Measurements from ENCODE around the gene CTNNB1.

The CTNNB1 gene

DNA sequence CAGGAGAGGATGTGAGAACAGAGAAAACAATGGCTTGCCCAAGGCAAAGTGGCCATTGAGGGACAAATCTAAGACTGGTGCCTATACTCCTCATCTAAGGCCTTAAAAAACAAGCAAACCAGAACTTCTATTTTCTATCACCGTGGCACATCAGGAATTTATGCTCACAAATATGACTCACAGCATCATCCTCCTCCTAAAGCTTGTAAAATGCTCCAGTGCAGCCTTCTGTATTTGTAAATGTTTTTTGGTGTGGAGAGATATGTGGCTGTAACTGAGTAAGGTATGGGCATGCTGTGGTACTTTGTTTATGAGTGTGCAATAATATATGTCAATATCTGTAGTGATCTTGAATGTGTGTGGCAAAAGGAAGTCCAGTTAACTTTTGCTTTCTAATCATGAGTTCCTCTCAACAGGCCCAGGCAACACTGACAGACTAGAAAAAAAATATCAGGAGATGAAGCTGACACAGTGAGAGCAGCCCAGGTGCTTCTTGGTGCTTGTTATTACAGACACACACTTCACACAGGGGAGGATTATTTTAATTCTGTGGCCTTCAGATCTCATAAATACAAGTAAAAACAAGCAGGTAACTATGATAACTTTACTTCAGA, 60.3 kb downstream of the CTNNB1 start:
- no peaks in the 10 kb centered on the region for H3K27me3 ChIP-seq (ENCODE audit: insufficient read depth, poor library complexity, severe bottlenecking)
- DNase-seq (ENCODE audit: low spot score) (no peak), ATAC-seq (ENCODE audit: low read depth) (peak; percentile 64; the same call in 2 of the 3 replicates)
- H3K9me3 ChIP-seq (ENCODE audit: severe bottlenecking) = no peaks in the 10 kb centered on the region
- H3K4me3 ChIP-seq (ENCODE audit: severe bottlenecking) = no peak overlapping the region
- no peak overlapping the region for H3K27ac ChIP-seq (ENCODE audit: poor library complexity, severe bottlenecking)
- TF ChIP-seq, protein P1, sequence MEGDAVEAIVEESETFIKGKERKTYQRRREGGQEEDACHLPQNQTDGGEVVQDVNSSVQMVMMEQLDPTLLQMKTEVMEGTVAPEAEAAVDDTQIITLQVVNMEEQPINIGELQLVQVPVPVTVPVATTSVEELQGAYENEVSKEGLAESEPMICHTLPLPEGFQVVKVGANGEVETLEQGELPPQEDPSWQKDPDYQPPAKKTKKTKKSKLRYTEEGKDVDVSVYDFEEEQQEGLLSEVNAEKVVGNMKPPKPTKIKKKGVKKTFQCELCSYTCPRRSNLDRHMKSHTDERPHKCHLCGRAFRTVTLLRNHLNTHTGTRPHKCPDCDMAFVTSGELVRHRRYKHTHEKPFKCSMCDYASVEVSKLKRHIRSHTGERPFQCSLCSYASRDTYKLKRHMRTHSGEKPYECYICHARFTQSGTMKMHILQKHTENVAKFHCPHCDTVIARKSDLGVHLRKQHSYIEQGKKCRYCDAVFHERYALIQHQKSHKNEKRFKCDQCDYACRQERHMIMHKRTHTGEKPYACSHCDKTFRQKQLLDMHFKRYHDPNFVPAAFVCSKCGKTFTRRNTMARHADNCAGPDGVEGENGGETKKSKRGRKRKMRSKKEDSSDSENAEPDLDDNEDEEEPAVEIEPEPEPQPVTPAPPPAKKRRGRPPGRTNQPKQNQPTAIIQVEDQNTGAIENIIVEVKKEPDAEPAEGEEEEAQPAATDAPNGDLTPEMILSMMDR (IDR thresholded peaks at IDR 0.05; ENCODE audit: poor library complexity, severe bottlenecking) = no peak
- H3K36me3 ChIP-seq (ENCODE audit: low read depth) = no peaks in the 10 kb centered on the region
- H3K4me1 ChIP-seq (ENCODE audit: insufficient read depth, poor library complexity, severe bottlenecking) = peaks cover 6% of the 10 kb centered on the region

DNA sequence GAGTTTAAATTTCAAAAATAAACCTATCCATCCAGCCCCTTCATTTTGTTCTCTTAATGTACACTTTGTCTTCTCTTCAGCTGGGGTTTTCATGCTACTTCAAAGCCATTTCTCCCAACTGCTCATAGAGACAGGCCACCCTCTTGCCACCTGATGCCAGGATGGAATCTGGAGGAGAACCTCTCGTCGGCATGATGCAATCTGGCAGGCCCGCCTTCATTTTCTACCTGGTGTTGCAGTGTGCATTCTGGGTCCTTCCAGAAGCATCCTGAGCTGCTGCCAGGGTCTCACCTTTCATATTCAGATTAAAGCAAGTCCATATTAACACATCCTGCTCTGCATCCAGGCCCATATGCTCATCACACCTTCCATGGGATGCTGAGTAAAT, 60.8 kb downstream of the CTNNB1 start:
- Histone ChIP-seq H3K4me3 (ENCODE audit: severe bottlenecking) (no peak overlapping the region), H3K4me1 (ENCODE audit: insufficient read depth, poor library complexity, severe bottlenecking) (peaks cover 6% of the 10 kb centered on the region), H3K9me3 (ENCODE audit: severe bottlenecking) (no peaks in the 10 kb centered on the region), H3K27me3 (ENCODE audit: insufficient read depth, poor library complexity, severe bottlenecking) (no peaks in the 10 kb centered on the region), H3K36me3 (ENCODE audit: low read depth) (no peaks in the 10 kb centered on the region), H3K27ac (ENCODE audit: poor library complexity, severe bottlenecking) (no peak overlapping the region)
- TF ChIP-seq, protein P1 (IDR thresholded peaks at IDR 0.05; ENCODE audit: poor library complexity, severe bottlenecking) = no peak
- DNase-seq (ENCODE audit: low spot score) (no peak), ATAC-seq (ENCODE audit: low read depth) (no peak)

DNA sequence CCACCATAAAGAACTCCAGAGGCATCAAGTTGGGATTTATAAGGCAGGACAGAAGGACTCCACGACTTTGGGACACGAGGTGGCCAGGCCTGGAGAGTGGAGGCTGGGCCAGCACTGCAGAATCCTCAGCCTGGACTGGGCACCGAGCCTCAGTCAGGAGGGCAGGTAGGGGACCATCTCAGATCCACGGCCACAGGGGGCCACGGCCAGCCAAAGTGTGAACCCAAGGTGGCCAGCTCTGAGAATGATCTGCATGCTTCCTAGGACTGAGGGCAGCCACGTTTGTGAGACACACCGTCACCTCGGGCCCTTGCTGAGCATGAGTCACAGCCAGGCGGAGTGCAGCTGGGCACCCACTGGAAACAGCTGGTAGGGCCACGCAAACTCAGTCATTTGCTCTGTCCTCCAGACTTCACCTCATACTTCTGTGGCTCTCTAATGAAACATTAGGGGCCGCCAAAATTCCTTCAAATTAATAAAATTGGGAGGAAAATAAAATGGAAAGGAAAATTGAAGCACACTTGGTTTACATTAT, 65.8 kb downstream of the CTNNB1 start:
- TF ChIP-seq, protein P1 (IDR thresholded peaks at IDR 0.05; ENCODE audit: poor library complexity, severe bottlenecking) = no peak
- Histone ChIP-seq H3K27ac (ENCODE audit: poor library complexity, severe bottlenecking) (no peak overlapping the region), H3K4me1 (ENCODE audit: insufficient read depth, poor library complexity, severe bottlenecking) (peaks cover 8% of the 10 kb centered on the region), H3K9me3 (ENCODE audit: severe bottlenecking) (no peaks in the 10 kb centered on the region), H3K4me3 (ENCODE audit: severe bottlenecking) (no peak overlapping the region), H3K27me3 (ENCODE audit: insufficient read depth, poor library complexity, severe bottlenecking) (no peaks in the 10 kb centered on the region), H3K36me3 (ENCODE audit: low read depth) (no peaks in the 10 kb centered on the region)
- ATAC-seq (ENCODE audit: low read depth) (no peak), DNase-seq (ENCODE audit: low spot score) (no peak)

DNA sequence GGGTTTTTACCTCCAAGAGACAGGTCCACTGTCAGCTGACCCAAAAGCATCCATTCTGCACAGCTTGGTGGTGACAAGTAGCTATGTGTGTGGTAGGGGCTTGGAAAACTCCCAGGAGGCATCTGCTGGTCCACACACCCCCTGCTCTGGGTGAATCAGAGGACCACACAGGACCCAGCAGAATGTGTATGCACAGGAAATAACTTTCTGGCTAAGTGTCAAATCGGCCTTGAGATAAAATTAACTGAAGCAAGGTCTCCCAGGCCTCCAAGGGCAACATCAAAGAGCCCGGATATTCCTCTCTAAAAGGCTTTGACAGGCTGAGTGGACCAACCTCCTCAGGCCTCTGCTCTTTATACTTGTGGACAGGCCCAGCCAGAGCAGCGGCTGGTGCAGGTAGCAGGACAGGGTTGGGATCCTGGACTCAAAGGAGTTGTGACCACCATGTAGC, 66.5 kb downstream of the CTNNB1 start:
- ATAC-seq (ENCODE audit: low read depth) (no peak), DNase-seq (ENCODE audit: low spot score) (no peak)
- TF ChIP-seq, protein P1 (IDR thresholded peaks at IDR 0.05; ENCODE audit: poor library complexity, severe bottlenecking) = no peak

DNA sequence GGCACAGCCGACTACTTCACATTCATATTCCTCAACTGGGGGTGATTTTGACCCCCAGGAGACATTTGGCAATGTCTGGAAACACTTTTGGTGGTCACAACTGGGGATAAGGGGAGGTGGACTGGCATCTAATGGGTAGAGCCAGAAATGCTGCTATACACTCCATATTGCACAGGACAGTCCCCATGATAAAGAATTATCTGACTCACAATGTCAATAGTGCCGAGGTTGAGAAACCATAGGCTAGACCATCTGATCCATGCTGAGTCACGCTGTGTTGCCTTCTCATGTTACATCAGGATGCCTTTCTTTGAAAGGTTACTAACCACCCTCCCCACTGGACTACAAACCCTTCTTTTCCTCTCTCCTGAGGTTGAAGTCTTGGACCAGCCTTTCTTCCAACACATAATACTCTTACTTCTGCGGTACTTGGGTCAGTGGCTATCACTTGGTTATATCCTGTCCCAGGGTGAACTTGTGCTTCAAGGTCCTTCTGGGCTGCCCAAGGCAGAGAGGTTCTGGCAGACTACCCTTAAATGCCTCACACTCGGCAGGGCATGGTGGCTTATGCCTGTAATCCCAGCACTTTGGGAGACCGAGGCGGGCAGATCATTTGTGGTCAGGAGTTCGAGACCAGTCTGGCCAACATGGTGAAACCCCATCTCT, 68.8 kb downstream of the CTNNB1 start:
- Histone ChIP-seq H3K36me3 (ENCODE audit: low read depth) (no peaks in the 10 kb centered on the region), H3K4me1 (ENCODE audit: insufficient read depth, poor library complexity, severe bottlenecking) (peaks cover 8% of the 10 kb centered on the region), H3K27me3 (ENCODE audit: insufficient read depth, poor library complexity, severe bottlenecking) (no peaks in the 10 kb centered on the region), H3K27ac (ENCODE audit: poor library complexity, severe bottlenecking) (peak overlapping the region; percentile 21), H3K4me3 (ENCODE audit: severe bottlenecking) (no peak overlapping the region), H3K9me3 (ENCODE audit: severe bottlenecking) (no peaks in the 10 kb centered on the region)
- TF ChIP-seq, protein P1 (IDR thresholded peaks at IDR 0.05; ENCODE audit: poor library complexity, severe bottlenecking) = no peak
- peak; percentile 99 for ATAC-seq (ENCODE audit: low read depth)
- peak; percentile 84 for DNase-seq (ENCODE audit: low spot score)

More for the DNA sequence above, 66.5 kb downstream of the CTNNB1 start:
- no peaks in the 10 kb centered on the region for H3K9me3 ChIP-seq (ENCODE audit: severe bottlenecking)
- H3K27ac ChIP-seq (ENCODE audit: poor library complexity, severe bottlenecking) = no peak overlapping the region
- no peaks in the 10 kb centered on the region for H3K36me3 ChIP-seq (ENCODE audit: low read depth)
- H3K4me1 ChIP-seq (ENCODE audit: insufficient read depth, poor library complexity, severe bottlenecking) = peaks cover 8% of the 10 kb centered on the region
- H3K27me3 ChIP-seq (ENCODE audit: insufficient read depth, poor library complexity, severe bottlenecking) = no peaks in the 10 kb centered on the region
- H3K4me3 ChIP-seq (ENCODE audit: severe bottlenecking) = no peak overlapping the region

All from RWPE2 (cell line).